K562 (cell line): ENCODE measurements around the gene MBOAT7. TPM values are rescaled to one million over a fixed set of nuclear protein-coding genes. Genes with fewer than 3 reads are reported as not detected.
A peak's percentile ranks its signal among the peaks of the same experiment; 100 is the strongest.

Source experiments
- ATAC-seq: fragments of 200-7000 bp; cut with Tn5 transposase; 3 replicates; pipeline ENCODE4 v1.9.1; 2020; ENCODE audit warnings: moderate library complexity
- BruUV-seq: library from RNA; stranded (reverse); fragments of 400-500 nt; replicated peaks from 2 replicates; lab custom pipeline; 2021; lab: Mats Ljungman, UMichigan
- CTCF ChIA-PET: fragments of 300-600 bp; formaldehyde crosslinking; extraction: SDS; loops from one replicate; lab custom pipeline; 2021; ENCODE audit warnings: low intra/inter-chr PET ratio; lab: Yijun Ruan, JAX
- POLR2A ChIA-PET: fragments of 300-600, 350-650 bp; sonication (Branson Sonifier 250); formaldehyde crosslinking; extraction: SDS; loops from one replicate; lab custom pipeline; 2021; ENCODE audit warnings: antibody characterized with exemption, inconsistent platforms; lab: Yijun Ruan, JAX
- DNase-seq, 4 experiments: peaks; one replicate each; pipeline versions ENCODE4 v3.0.0 to v3.0.0-alpha.2; 2011 to 2018; ENCODE audit warnings: low spot score in 3 of 4, mixed read lengths in 3 of 4; ENCODE audit errors: extremely low read depth in 1 of 4
- FAIRE-seq: peaks from 2 replicates; lab custom pipeline; 2011; peaks lifted over from hg19 to GRCh38; lab: Jason Lieb, UNC
- H2AFZ ChIP-seq: 2 replicates; pipeline ENCODE4 v1.6.0; 2011; ENCODE audit warnings: low read depth, low read length, control low read depth, inconsistent platforms
- H3K27ac ChIP-seq: fragments of 200-600 bp; 3 replicates; pipeline ENCODE4 v1.8.0; 2011; ENCODE audit warnings: low read depth, mild to moderate bottlenecking, control low read depth, inconsistent platforms, low read length, moderate library complexity, mixed read lengths; ENCODE audit errors: extremely low read depth
- H3K27me3 ChIP-seq, 2 experiments: fragments of 300-600 bp in 1 of 2; 2 replicates in 1 of 2; 3 replicates in 1 of 2; pipeline versions ENCODE4 v1.6.0 to v1.8.0; 2011; ENCODE audit warnings: inconsistent platforms in 2 of 2, low read length in 2 of 2, mild to moderate bottlenecking in 1 of 2, mixed read lengths in 1 of 2, moderate library complexity in 1 of 2; ENCODE audit not compliant: control insufficient read depth in 2 of 2, insufficient read depth in 2 of 2
- H3K36me3 ChIP-seq: fragments of 300-600 bp; 3 replicates; pipeline ENCODE4 v1.8.0; 2011; ENCODE audit warnings: mild to moderate bottlenecking, low read length, inconsistent platforms; ENCODE audit not compliant: control insufficient read depth, insufficient read depth
- H3K4me1 ChIP-seq, 2 experiments: fragments of 200-600 bp in 1 of 2; replicated peaks in 1 of 2; 2 replicates in 1 of 2; 3 replicates in 1 of 2; pipeline versions ENCODE4 v1.5.1 to v1.8.0; 2011; ENCODE audit warnings: inconsistent platforms in 2 of 2, low read length in 2 of 2, mild to moderate bottlenecking in 1 of 2, mixed read lengths in 1 of 2, moderate library complexity in 1 of 2; ENCODE audit not compliant: control insufficient read depth in 2 of 2, insufficient read depth in 2 of 2
- H3K4me2 ChIP-seq: 2 replicates; pipeline ENCODE4 v1.6.1; 2011; ENCODE audit warnings: low read length, control low read depth, inconsistent platforms, mixed read lengths; ENCODE audit not compliant: insufficient read depth
- H3K4me3 ChIP-seq: fragments of 200-600 bp; sonication (generic), shearing (Covaris generic); 2 replicates; pipeline ENCODE4 v1.5.1; 2016; ENCODE audit warnings: control low read depth, inconsistent platforms
- H3K79me2 ChIP-seq: fragments of 200-600 bp; 3 replicates; pipeline ENCODE4 v1.8.0; 2011; ENCODE audit warnings: low read length, inconsistent platforms; ENCODE audit not compliant: control insufficient read depth, insufficient read depth
- H3K9ac ChIP-seq, 2 experiments: 2 replicates each; pipeline versions ENCODE4 v1.6.0 to v1.6.1; 2011; ENCODE audit warnings: low read depth in 2 of 2, low read length in 2 of 2, control low read depth in 1 of 2, inconsistent platforms in 1 of 2, mild to moderate bottlenecking in 1 of 2, mixed read lengths in 1 of 2; ENCODE audit not compliant: insufficient read depth in 1 of 2
- H3K9me1 ChIP-seq: one replicate; pipeline ENCODE4 v1.6.0; 2011; ENCODE audit warnings: inconsistent platforms, mild to moderate bottlenecking, low read length, moderate library complexity; ENCODE audit not compliant: control insufficient read depth, insufficient read depth
- H3K9me3 ChIP-seq: replicated peaks from 2 replicates; pipeline ENCODE4 v1.5.1; 2011; ENCODE audit warnings: low read depth, low read length, inconsistent platforms; ENCODE audit not compliant: control insufficient read depth, insufficient read depth
- H4K20me1 ChIP-seq: replicated peaks from 2 replicates; pipeline ENCODE4 v1.6.1; 2011; ENCODE audit warnings: low read length, inconsistent platforms, mixed read lengths; ENCODE audit not compliant: control insufficient read depth, insufficient read depth
- HMGXB4 ChIP-seq: sonication (generic); formaldehyde crosslinking; IDR thresholded peaks from 2 replicates; pipeline ENCODE4 v1.8.1; 2023; ENCODE audit warnings: mild to moderate bottlenecking, missing genetic modification reagents
- MYBL2 ChIP-seq, 2 experiments: fragments of 450-650 bp in 1 of 2; sonication (generic) in 1 of 2; formaldehyde crosslinking in 1 of 2; IDR thresholded peaks; 2 replicates each; pipeline versions ENCODE4 v1.6.1 to v1.8.1; 2017 to 2022; ENCODE audit warnings: borderline replicate concordance in 1 of 2, inconsistent platforms in 1 of 2, low read depth in 1 of 2, mild to moderate bottlenecking in 1 of 2, missing genetic modification reagents in 1 of 2, moderate library complexity in 1 of 2
- NRF1 ChIP-seq, 2 experiments: fragments of 450-650 bp; IDR thresholded peaks in 1 of 2; conservative IDR thresholded peaks in 1 of 2; 2 replicates each; pipeline ENCODE4 v1.6.1; 2014; ENCODE audit warnings: mild to moderate bottlenecking in 2 of 2
- SIN3A ChIP-seq, 2 experiments: fragments of 150-350 bp in 1 of 2; IDR thresholded peaks; 2 replicates each; pipeline ENCODE4 v1.6.1; 2011 to 2016; ENCODE audit warnings: borderline replicate concordance in 2 of 2, low read depth in 2 of 2, low read length in 2 of 2, mild to moderate bottlenecking in 2 of 2, moderate library complexity in 2 of 2; ENCODE audit not compliant: control insufficient read depth in 1 of 2
- ZBED1 ChIP-seq: IDR thresholded peaks from 2 replicates; pipeline ENCODE4 v1.6.1; 2014
- WGBS: fragments of 100-300 bp; shearing (Covaris generic); methylation state at CpG from one replicate; pipeline ENCODE4 v1.1.6; 2016; ENCODE audit warnings: low coverage, mixed read lengths; ENCODE audit not compliant: insufficient coverage; ENCODE audit errors: missing lambda C conversion rate; 5-methylcytosine and 5-hydroxymethylcytosine counted together
- in situ Hi-C: fragments of 300-500 bp; cut with MboI; formaldehyde crosslinking; loops from 4 replicates; pipeline ENCODE4 v1.15.0; 2018; ENCODE audit warnings: inconsistent platforms, mixed read lengths
- intact Hi-C: fragments of 100-400 bp; cut with micrococcal nuclease; formaldehyde crosslinking; loops from 2 replicates; pipeline ENCODE4 v1.14.2; 2022
- polyA plus RNA-seq, 8 experiments: library from polyadenylated mRNA; depleted of rRNA in 4 of 8; stranded (reverse) in 5 of 8; unstranded in 3 of 8; fragments of >200 nt; fragmentation: Nextera tagmentation in 2 of 8; fragmentation: Illumina TruSeq in 1 of 8; extraction: Ambion mirVana in 2 of 8; extraction: Trizol in 1 of 8; gene quantifications; 2 replicates each; pipeline versions ENCODE4 v1.2.1 to v1.2.3, GENCODE V29; 2011 to 2014; ENCODE audit warnings: inconsistent platforms in 1 of 8, missing spikeins in 1 of 8
- total RNA-seq, 7 experiments: library from RNA; depleted of rRNA in 6 of 7; stranded (reverse); fragments of >200 nt in 6 of 7; fragmentation: Illumina TruSeq in 2 of 7; extraction: Trizol in 2 of 7; gene quantifications; 2 replicates each; pipeline versions ENCODE4 v1.2.1 to v1.2.3, GENCODE V29; 2011 to 2021; ENCODE audit warnings: low replicate concordance in 1 of 7
- TF ChIP-seq, protein P1 (sequence below): sonication (generic); formaldehyde crosslinking; IDR thresholded peaks from 2 replicates; pipeline ENCODE4 v1.8.1; 2022; ENCODE audit warnings: missing genetic modification reagents

Gene MBOAT7
- total and polyA plus RNA-seq, 9 of the 15 experiments (the other 6 are each of a cell fraction or from before 2014, with no cell fraction given): 1.4 to 153 (median 56.1) TPM

DNA sequence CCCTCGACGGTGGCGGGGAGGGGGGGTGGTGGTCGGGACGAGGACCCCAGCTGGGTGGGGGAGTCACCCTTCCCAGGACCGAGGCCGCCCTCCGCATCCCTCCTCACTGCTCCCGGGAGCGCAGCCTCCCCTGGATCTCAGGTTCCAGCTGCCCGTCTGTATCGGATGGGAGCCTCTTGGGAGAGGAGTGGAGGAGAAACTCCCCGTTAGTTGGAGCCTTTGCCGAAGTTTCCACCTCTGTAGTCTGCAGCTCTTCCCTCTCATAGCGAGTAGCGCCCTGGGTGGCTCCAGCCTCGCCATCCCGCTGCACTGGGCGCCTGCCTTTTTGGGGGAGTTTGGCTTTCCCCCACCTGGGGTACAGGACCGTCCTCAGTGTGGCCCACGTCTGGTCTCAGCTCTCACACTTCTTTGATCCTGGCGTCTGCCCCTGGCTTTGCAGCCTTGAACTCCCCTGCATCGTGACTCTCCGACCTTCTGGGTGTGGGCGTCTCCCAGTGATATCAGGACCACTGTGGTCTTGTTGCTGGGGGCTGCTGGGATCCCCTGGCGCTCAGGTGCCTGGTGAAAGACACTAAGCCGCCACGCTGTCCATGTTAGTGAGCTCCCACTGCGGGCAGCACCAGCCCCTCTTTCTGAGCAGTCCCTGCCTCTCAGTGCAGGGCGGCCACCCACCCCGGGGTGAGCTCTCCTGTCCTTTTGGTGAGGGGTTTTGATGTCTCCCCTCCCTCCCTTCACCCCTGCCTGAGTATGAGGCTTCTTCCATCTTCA, 50.7 kb downstream of the MBOAT7 start:
- ChIA-PET POLR2A (interaction anchor here (0.9 to 3.1 kb wide), 6 partner anchors 10 to 58 kb away, joined by 3 to 29 read pairs (median 5); partner anchors contain the start of genes LENG1, PRPF31 and TFPT), CTCF (no interaction called here)
- Histone ChIP-seq H3K27me3 (no peaks in the 10 kb centered on the region), H3K79me2 (peaks cover 52% of the 10 kb centered on the region), H3K9me1 (peaks cover 16% of the 10 kb centered on the region), H2AFZ (no peak overlapping the region), H3K9me3 (no peaks in the 10 kb centered on the region), H3K36me3 (peaks cover 50% of the 10 kb centered on the region), H3K9ac (peak overlapping the region; percentile 97), H3K27ac (no peak overlapping the region; the same call in 2 of the 3 replicates), H3K4me2 (peak overlapping the region; percentile 76), H3K4me3 (peak overlapping the region; percentile 93), H4K20me1 (peaks cover 26% of the 10 kb centered on the region), H3K4me1 (peaks cover 14 to 23% of the 10 kb centered on the region in 2 experiments; a peak in 4 of 5 replicates)
- TF ChIP-seq SIN3A (IDR thresholded peaks at IDR 0.05; ENCODE audit: borderline replicate concordance in 2 of 2, control insufficient read depth in 1 of 2, low read depth in 2 of 2, low read length in 2 of 2) (0 out of 4 replicates have a peak, but pooled peaks of 1 of the 2 experiments have one; percentile 8), MYBL2 (IDR thresholded peaks at IDR 0.05; ENCODE audit: low read depth) (no peak), MYBL2 (CRISPR knock-in tag; IDR thresholded peaks at IDR 0.05; ENCODE audit: borderline replicate concordance) (peak; percentile 17; the same call in 1 of the 2 replicates), ZBED1 (peak; percentile 78; the same call in 1 of the 2 replicates), HMGXB4 (0 out of 2 replicates have a peak, but pooled peaks have one; percentile 4), NRF1 (conservative IDR thresholded peaks at IDR 0.05 in 1 of 2, IDR thresholded peaks at IDR 0.05 in 1 of 2) (no peak)
- TF ChIP-seq, protein P1, sequence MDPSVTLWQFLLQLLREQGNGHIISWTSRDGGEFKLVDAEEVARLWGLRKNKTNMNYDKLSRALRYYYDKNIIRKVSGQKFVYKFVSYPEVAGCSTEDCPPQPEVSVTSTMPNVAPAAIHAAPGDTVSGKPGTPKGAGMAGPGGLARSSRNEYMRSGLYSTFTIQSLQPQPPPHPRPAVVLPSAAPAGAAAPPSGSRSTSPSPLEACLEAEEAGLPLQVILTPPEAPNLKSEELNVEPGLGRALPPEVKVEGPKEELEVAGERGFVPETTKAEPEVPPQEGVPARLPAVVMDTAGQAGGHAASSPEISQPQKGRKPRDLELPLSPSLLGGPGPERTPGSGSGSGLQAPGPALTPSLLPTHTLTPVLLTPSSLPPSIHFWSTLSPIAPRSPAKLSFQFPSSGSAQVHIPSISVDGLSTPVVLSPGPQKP (CRISPR knock-in tag): no peak
- DNase-seq (peak in 1 of 4 experiments; percentile 34), ATAC-seq (no peak), FAIRE-seq (no peak)
- intact Hi-C loops (no loop called here), in situ Hi-C loops (no loop called here)
- 24% methylated on average over 24 of the region's 31 CpGs for WGBS
- no TSS peak for BruUV-seq
